ENCODE measurements around the gene UROC1. TPM values are rescaled to one million over a fixed set of nuclear protein-coding genes. Genes with fewer than 3 reads are reported as not detected.

UROC1 gene
- total and polyA plus RNA-seq, 2 donors from 2014 or later: not detected

DNA sequence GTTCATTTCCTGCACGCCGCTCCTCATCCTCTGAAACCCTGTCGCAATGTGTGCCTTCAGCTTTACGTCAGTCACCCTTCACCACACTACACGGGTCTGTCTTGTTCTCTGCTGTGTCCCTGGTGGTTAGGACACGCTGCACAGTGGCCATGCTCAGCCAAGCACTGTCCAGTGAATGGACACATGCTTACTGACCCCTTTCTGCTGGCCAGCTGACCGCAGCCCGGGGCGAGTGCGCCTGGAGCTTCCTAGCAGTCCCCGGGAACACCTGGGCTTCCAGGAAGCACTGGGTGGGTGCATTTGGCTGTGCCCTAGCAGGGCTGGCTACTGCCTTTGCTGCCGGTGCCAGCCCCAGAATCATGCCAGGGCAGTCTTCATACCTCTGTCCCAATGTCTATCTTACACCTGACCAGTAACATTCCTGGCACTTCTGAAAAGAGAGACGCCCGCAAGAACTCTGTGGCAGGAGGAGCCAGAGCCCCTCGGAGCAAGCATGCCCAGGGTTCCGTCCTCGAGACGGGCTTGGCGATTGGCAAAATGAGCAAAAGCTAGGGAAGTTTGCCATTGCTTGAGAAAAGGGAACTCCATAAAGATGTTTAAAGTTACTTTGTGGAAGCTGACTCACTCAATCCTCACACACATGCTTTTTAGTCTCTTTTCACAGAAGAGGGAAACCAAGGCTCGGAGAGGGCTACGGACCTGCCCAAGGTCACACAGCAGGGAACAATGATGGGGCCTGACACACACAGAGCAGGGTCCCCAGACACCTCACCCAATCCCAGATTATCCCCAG is 26.2 kb downstream of the UROC1 start:
- intact Hi-C loops (cut with DNase I): no loop called here
- DNase-seq (peak in 1 of 5 donors; percentile 51), FAIRE-seq (no peak)
- H3K4me3 ChIP-seq (ENCODE audit: low read length in 3 of 3): no peak overlapping the region
- no peaks in the 10 kb centered on the region for H3K9me3 ChIP-seq (ENCODE audit: control insufficient read depth in 2 of 3, insufficient read depth in 1 of 3, low read length in 3 of 3)
- peaks cover 0 to 3% (median 0%) of the 10 kb centered on the region in 3 donors for H3K4me1 ChIP-seq (ENCODE audit: control insufficient read depth in 2 of 3, insufficient read depth in 2 of 3, low read depth in 1 of 3, low read length in 3 of 3)
- H3K9ac ChIP-seq (ENCODE audit: low read length in 3 of 3): no peak overlapping the region
- H3K27ac ChIP-seq (ENCODE audit: low read depth in 2 of 2, low read length in 2 of 2): no peak overlapping the region
- H3K27me3 ChIP-seq (ENCODE audit: control insufficient read depth, insufficient read depth, low read length): no peaks in the 10 kb centered on the region
- H3K36me3 ChIP-seq (ENCODE audit: control insufficient read depth in 2 of 3, insufficient read depth in 3 of 3, low read length in 3 of 3): no peaks in the 10 kb centered on the region
- TF ChIP-seq, protein P1, sequence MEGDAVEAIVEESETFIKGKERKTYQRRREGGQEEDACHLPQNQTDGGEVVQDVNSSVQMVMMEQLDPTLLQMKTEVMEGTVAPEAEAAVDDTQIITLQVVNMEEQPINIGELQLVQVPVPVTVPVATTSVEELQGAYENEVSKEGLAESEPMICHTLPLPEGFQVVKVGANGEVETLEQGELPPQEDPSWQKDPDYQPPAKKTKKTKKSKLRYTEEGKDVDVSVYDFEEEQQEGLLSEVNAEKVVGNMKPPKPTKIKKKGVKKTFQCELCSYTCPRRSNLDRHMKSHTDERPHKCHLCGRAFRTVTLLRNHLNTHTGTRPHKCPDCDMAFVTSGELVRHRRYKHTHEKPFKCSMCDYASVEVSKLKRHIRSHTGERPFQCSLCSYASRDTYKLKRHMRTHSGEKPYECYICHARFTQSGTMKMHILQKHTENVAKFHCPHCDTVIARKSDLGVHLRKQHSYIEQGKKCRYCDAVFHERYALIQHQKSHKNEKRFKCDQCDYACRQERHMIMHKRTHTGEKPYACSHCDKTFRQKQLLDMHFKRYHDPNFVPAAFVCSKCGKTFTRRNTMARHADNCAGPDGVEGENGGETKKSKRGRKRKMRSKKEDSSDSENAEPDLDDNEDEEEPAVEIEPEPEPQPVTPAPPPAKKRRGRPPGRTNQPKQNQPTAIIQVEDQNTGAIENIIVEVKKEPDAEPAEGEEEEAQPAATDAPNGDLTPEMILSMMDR (IDR thresholded peaks at IDR 0.05; ENCODE audit: borderline replicate concordance, extremely low read depth, insufficient read depth): no peak

DNA sequence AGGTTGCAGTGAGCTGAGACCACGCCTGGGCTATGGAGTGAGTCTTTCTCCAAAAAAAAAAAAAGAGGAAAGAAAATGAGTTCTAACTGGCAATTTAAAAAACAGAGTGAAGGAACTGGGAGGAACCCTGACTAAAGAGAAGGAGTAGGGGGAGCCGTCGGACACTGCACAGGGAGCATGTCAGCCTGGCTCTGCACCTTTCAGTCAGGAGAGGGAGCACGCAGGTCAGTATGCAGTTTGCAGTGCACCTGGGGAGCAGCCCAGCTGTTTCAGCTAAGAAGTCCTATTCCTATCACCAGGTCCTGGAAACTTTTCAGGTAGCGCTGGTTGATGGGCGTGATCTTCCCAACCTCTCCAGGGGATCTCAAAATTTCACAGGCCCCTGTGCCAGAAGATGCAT is 27.0 kb downstream of the UROC1 start:
- no peak for FAIRE-seq
- no peaks in the 10 kb centered on the region for H3K9me3 ChIP-seq (ENCODE audit: control insufficient read depth in 2 of 3, insufficient read depth in 1 of 3, low read length in 3 of 3)
- no peaks in the 10 kb centered on the region for H3K27me3 ChIP-seq (ENCODE audit: control insufficient read depth, insufficient read depth, low read length)
- TF ChIP-seq, protein P1 (IDR thresholded peaks at IDR 0.05; ENCODE audit: borderline replicate concordance, extremely low read depth, insufficient read depth): no peak
- peaks cover 0 to 3% (median 0%) of the 10 kb centered on the region in 3 donors for H3K4me1 ChIP-seq (ENCODE audit: control insufficient read depth in 2 of 3, insufficient read depth in 2 of 3, low read depth in 1 of 3, low read length in 3 of 3)
- no peaks in the 10 kb centered on the region for H3K36me3 ChIP-seq (ENCODE audit: control insufficient read depth in 2 of 3, insufficient read depth in 3 of 3, low read length in 3 of 3)
- no peak overlapping the region for H3K27ac ChIP-seq (ENCODE audit: low read depth in 2 of 2, low read length in 2 of 2)
- intact Hi-C loops (cut with DNase I): no loop called here
- no peak overlapping the region for H3K4me3 ChIP-seq (ENCODE audit: low read length in 3 of 3)
- no peak overlapping the region for H3K9ac ChIP-seq (ENCODE audit: low read length in 3 of 3)
- peak in 2 of 5 donors; percentile 11 to 27 for DNase-seq

DNA sequence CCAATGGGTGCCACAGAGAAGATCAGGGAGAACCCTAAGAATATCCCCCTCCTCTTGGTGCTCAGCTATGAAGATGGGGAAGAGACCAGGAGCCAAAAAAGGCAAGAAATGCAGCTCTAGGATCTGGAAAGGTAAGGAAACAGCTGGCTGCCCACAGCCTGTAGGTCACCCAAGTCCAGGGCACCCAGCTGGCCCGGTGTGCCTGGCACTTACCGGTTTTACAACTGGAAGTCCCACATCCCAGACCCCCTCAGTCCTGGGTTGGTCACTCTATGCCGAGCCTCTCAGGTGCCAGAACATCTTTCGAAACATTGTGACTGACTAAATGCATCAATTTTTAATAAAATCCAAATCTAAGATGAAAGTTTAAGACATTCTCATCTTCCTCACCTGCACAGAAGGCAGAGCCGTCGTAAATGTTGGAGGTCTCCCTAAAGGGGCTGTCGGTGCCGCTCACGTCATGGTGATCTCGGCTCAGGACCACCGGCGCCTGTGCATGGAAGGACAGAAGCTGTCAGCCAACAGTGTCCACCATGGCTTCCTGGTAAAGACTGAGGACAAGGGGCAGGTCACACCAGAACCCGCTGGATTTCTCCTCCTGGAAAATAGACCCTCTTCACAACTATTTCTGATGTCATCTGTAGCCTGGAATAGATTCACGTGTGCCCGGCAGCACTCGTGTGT is 28.5 kb downstream of the UROC1 start:
- FAIRE-seq (no peak), DNase-seq (peak in 1 of 5 donors; percentile 36)
- Histone ChIP-seq H3K36me3 (ENCODE audit: control insufficient read depth in 2 of 3, insufficient read depth in 3 of 3, low read length in 3 of 3) (no peaks in the 10 kb centered on the region), H3K27ac (ENCODE audit: low read depth in 2 of 2, low read length in 2 of 2) (no peak overlapping the region), H3K4me1 (ENCODE audit: control insufficient read depth in 2 of 3, insufficient read depth in 2 of 3, low read depth in 1 of 3, low read length in 3 of 3) (peaks cover 0 to 3% (median 0%) of the 10 kb centered on the region in 3 donors), H3K4me3 (ENCODE audit: low read length in 3 of 3) (no peak overlapping the region), H3K9ac (ENCODE audit: low read length in 3 of 3) (no peak overlapping the region), H3K9me3 (ENCODE audit: control insufficient read depth in 2 of 3, insufficient read depth in 1 of 3, low read length in 3 of 3) (no peaks in the 10 kb centered on the region), H3K27me3 (ENCODE audit: control insufficient read depth, insufficient read depth, low read length) (no peaks in the 10 kb centered on the region)
- intact Hi-C loops (cut with DNase I): no loop called here
- TF ChIP-seq, protein P1 (IDR thresholded peaks at IDR 0.05; ENCODE audit: borderline replicate concordance, extremely low read depth, insufficient read depth): no peak
